AG09319 (cell line): Measurements from ENCODE around the gene SEPTIN12.
"Not testable (repeated sequence)": the region's sequence is repeated elsewhere in the genome, so short reads cannot be mapped to it uniquely, and the experiment has no call there.

Experiments used
- DNase-seq: peaks from one replicate; pipeline ENCODE4 v3.0.0-alpha.2; 2010; ENCODE audit warnings: low read depth; ENCODE audit errors: extremely low read depth
- CTCF ChIP-seq: IDR thresholded peaks from 2 replicates; pipeline ENCODE4 v1.5.1; 2011; ENCODE audit warnings: low read depth, mild to moderate bottlenecking, inconsistent platforms, low read length, moderate library complexity

SEPTIN12 gene

DNA sequence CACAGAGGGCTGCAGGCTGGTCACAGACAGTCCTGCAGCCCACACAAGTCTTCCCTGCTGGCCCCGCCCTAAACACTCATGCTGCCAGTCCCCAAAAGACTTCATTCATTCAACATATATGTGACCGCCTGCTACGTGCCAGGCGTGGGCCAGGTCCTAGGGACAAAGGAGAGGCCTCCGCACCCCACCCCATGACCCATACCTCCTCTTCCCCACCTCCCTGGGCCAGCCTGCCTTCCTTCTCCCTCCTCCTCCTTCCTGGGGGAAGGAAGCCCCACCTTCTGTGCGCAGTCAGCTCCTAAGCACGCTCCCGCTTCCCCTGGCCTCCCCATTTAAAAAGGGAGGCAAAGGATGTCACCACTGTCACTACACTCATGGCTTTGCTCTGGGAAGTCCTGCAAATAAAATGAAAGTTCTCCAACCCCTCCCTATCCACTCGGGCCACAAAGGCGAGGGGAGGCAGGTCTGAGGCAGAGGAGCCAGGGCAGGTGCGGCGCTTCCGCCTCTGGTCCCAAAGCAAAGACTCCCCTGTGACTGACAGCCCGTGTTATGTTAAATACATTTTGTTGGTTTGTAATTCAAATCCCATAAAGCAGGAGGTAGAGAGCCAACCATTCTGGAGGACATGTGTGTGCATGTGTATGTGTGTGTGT, 44.8 kb downstream of the SEPTIN12 start:
- no peak for TF ChIP-seq CTCF
- no peak for DNase-seq

- DNase-seq = not testable (repeated sequence)
Observed at GRCh38 chr16:4738370-4738769, 49.8 kb downstream of the SEPTIN12 start.

GRCh38 chr16:4737545-4737944, 50.6 kb downstream of the SEPTIN12 start:
- no peak for DNase-seq
- no peak for TF ChIP-seq CTCF

DNA sequence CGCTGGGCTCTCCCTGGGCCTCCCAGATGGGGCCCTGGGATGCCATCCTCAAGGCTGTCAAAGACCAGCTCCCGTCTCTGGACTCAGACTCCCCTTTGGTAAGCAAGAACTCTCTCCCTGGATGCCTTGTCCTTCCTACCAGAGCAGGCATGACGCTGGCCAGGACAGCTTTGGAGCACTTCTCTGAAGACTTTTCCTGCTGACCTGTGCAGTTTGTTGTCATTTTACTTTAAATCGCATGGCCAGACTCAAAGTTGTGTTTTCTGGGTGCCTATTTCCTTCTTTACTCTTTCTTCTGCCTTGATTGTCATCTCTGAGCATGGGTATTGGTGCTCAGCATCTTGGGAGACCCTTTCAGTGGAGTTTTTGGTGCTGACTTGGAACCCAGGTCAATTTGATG, 51.6 kb downstream of the SEPTIN12 start:
- no peak for DNase-seq
- no peak for TF ChIP-seq CTCF

- TF ChIP-seq CTCF = no peak
- peak; percentile 41 for DNase-seq
Observed at GRCh38 chr16:4734730-4735535, 53.2 kb downstream of the SEPTIN12 start.

DNA sequence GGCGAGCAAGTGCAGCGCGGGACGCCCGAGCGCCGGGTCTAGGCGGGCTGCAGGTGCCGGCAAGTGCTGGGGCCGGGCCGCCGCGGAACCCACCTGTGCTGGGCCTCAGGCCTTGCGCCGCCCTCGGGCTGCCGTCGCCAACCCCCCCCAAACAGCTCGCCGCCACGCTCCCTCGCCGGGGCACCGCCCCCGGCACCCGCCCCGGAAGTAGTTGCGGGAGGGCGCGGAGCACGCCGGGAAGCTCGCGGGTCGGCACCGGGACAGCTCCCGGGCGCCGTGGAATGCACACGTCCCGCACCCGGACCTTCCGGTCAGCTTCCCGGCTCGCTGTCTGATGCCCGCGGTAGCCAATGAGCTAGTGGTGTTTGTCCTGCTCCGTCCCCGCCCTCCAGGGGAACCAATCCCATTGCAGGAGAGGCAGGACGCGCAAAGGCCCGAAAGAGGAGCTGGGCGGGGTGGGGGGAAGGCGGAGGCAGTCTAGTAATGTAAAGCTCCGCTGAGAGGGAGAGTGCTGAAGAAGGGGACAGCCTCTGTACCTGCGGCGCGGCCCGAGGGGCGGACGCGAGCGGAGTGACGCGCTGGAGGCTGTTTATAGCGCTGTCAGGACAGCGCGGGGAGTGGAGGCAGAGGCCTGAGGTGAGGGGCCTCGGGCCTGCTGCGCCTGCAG, 53.9 kb downstream of the SEPTIN12 start, which contains the start of the genes ANKS3 and DNAAF8:
Gene ANKS3 (minus strand): TSS at position 209 of the 667 bp plus-strand sequence. CDS start 4,122 bp downstream, outside the sequence.
Gene DNAAF8 (plus strand): TSS at position 475 of the 667 bp plus-strand sequence. CDS start 1,978 bp downstream, outside the sequence.
- TF ChIP-seq CTCF = no peak
- DNase-seq = peak; percentile 94

DNA sequence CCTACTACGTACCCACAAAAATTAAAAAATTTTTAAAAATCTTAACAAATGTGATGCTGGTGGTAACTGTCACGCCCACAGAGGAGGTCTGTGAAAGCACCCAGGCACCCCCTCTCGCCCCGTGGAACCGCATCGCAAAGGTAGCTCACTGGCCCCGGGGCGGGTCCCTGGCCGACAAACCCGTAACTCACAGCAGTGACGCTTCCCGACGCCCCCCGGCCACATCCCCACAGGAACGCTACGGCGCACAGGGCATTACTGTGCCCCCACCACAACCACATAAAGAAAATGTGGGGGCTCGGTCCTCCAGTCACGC, 54.4 kb downstream of the SEPTIN12 start:
- TF ChIP-seq CTCF = no peak
- no peak for DNase-seq
